ENCODE measurements around the gene CCNY.

Gene CCNY

DNA sequence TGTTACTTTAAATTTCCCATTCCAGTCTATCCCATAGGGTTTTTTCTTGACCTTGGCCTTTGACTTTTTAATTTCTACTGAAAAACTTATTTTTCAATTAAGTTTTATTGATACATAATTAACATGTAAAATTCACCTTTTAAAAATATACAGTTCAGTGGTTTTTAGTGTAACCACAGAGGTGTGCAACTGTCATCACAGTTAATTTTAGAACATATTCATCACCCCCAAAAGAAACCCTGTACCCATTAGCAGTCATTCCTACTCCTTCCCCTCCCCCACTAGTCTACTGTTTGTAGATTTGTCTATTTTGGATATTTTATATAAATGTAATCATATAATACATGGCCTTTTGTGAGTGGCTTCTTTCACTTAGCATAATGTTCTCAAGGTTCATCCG, 172.3 kb downstream of the CCNY start:
- Histone ChIP-seq H3K4me3 (ENCODE audit: low read length) (no peak overlapping the region), H4K20me1 (ENCODE audit: insufficient read depth, low read length) (no peaks in the 10 kb centered on the region), H3F3A (ENCODE audit: insufficient read depth, low read length) (no peaks in the 10 kb centered on the region), H3K27ac (ENCODE audit: low read length) (no peak overlapping the region), H3K79me2 (ENCODE audit: low read length) (no peaks in the 10 kb centered on the region), H3K9me3 (replicated peaks; ENCODE audit: insufficient read depth, low read length) (no peaks in the 10 kb centered on the region), H3K27me3 (replicated peaks; ENCODE audit: insufficient read depth, low read length) (no peaks in the 10 kb centered on the region), H3K4me2 (ENCODE audit: low read depth, low read length) (peak overlapping the region; percentile 3; the same call in 1 of the 2 replicates), H3K9me2 (replicated peaks; ENCODE audit: insufficient read depth, low read length) (no peaks in the 10 kb centered on the region), H3K9ac (ENCODE audit: low read length) (no peak overlapping the region), H2AFZ (ENCODE audit: low read length) (no peak overlapping the region), H3K4me1 (ENCODE audit: low read length) (peaks cover 12% of the 10 kb centered on the region), H3K36me3 (replicated peaks; ENCODE audit: insufficient read depth, low read length) (no peaks in the 10 kb centered on the region)
- peak; percentile 11 for DNase-seq
- TF ChIP-seq EZH2phosphoT487 (IDR thresholded peaks at IDR 0.05; ENCODE audit: low read length) (no peak), EZH2 (optimal IDR thresholded peaks at IDR 0.05; ENCODE audit: low read depth, low read length) (no peak), CTCF (IDR thresholded peaks at IDR 0.05; ENCODE audit: low read length) (no peak)

GRCh38 chr10:35510891-35511290, 174.6 kb downstream of the CCNY start:
- Histone ChIP-seq H3K4me2 (ENCODE audit: low read depth, low read length) (no peak overlapping the region), H3K4me1 (ENCODE audit: low read length) (peaks cover 12% of the 10 kb centered on the region), H3K27me3 (replicated peaks; ENCODE audit: insufficient read depth, low read length) (no peaks in the 10 kb centered on the region), H2AFZ (ENCODE audit: low read length) (no peak overlapping the region), H3K9me3 (replicated peaks; ENCODE audit: insufficient read depth, low read length) (no peaks in the 10 kb centered on the region), H3K4me3 (ENCODE audit: low read length) (no peak overlapping the region), H3K9me2 (replicated peaks; ENCODE audit: insufficient read depth, low read length) (no peaks in the 10 kb centered on the region), H3K36me3 (replicated peaks; ENCODE audit: insufficient read depth, low read length) (no peaks in the 10 kb centered on the region), H4K20me1 (ENCODE audit: insufficient read depth, low read length) (no peaks in the 10 kb centered on the region), H3K79me2 (ENCODE audit: low read length) (no peaks in the 10 kb centered on the region), H3F3A (ENCODE audit: insufficient read depth, low read length) (no peaks in the 10 kb centered on the region), H3K27ac (ENCODE audit: low read length) (no peak overlapping the region), H3K9ac (ENCODE audit: low read length) (no peak overlapping the region)
- TF ChIP-seq CTCF (IDR thresholded peaks at IDR 0.05; ENCODE audit: low read length) (no peak), EZH2phosphoT487 (IDR thresholded peaks at IDR 0.05; ENCODE audit: low read length) (no peak)
- no peak for DNase-seq

DNA sequence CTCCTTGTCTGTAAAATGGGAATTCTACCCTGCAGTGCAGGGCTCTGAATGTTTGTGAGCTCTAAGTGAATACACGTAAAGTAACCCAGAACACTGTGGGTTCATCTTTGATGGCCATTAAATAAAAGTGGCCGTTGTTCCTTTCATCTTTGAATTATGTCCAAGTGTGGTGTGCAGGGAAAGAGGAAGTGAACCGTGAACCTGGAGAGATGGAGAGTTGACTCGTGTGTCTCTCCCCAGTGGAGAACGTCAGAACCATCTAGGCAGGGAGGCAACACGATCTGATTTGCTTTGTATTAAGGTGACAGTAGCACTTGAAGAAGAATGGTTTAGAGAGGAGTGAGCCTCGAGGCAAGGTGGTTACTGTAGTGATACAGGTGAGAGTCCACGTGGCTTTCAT, 175.3 kb downstream of the CCNY start:
- Histone ChIP-seq H3K36me3 (replicated peaks; ENCODE audit: insufficient read depth, low read length) (no peaks in the 10 kb centered on the region), H4K20me1 (ENCODE audit: insufficient read depth, low read length) (no peaks in the 10 kb centered on the region), H3K27me3 (replicated peaks; ENCODE audit: insufficient read depth, low read length) (no peaks in the 10 kb centered on the region), H3K4me3 (ENCODE audit: low read length) (no peak overlapping the region), H3K9ac (ENCODE audit: low read length) (no peak overlapping the region), H3K27ac (ENCODE audit: low read length) (no peak overlapping the region), H3K79me2 (ENCODE audit: low read length) (no peaks in the 10 kb centered on the region), H2AFZ (ENCODE audit: low read length) (no peak overlapping the region), H3K4me2 (ENCODE audit: low read depth, low read length) (no peak overlapping the region), H3K9me3 (replicated peaks; ENCODE audit: insufficient read depth, low read length) (no peaks in the 10 kb centered on the region), H3K4me1 (ENCODE audit: low read length) (peaks cover 12% of the 10 kb centered on the region), H3K9me2 (replicated peaks; ENCODE audit: insufficient read depth, low read length) (no peaks in the 10 kb centered on the region), H3F3A (ENCODE audit: insufficient read depth, low read length) (no peaks in the 10 kb centered on the region)
- no peak for DNase-seq
- no peak for TF ChIP-seq EZH2 (optimal IDR thresholded peaks at IDR 0.05; ENCODE audit: low read depth, low read length)
- TF ChIP-seq EZH2phosphoT487 (IDR thresholded peaks at IDR 0.05; ENCODE audit: low read length): no peak
- no peak for TF ChIP-seq CTCF (IDR thresholded peaks at IDR 0.05; ENCODE audit: low read length)

All from MM.1S (cell line).